ENCODE results near the gene ENPP6.

The ENPP6 gene

DNA sequence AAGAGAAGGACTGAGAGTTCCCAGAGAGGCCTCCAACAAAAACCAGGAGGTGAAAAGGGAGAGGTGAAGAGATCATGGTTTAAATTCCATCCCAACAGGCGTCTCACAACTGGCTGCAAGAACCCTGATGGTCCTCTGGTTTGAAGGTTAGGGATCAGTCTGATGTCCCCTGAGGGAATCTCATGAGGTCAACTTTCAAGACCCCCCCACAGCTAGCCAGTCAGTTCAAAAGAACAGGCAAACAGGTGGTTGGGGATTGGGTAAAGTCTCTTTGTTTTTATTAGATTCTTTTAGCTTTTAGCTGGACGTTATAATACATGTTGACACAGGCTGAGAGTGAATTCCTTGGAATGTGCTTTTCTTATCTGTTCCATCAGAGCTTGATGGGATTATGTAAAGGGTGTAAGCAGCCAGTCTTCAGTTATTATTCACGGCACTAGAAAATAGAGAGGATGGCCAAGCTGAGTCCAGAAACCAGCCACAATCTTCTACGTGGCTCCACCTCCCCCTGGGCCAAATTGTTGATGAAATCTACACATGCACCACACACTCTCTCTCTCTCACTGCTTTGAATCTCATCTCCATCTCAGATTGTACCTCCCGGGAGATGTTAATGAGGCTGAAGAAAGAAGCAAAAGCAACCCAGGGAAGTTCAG lies 20.8 kb downstream of the ENPP6 start:
- DNase-seq (ENCODE audit: low spot score) = no peak
- in situ Hi-C loops (cut with MboI; ENCODE audit: low pct_unique_long_range_greater_than_20kb, low sequenced_read_pairs, unreplicated experiment) = no loop called here
- TF ChIP-seq, protein P1, sequence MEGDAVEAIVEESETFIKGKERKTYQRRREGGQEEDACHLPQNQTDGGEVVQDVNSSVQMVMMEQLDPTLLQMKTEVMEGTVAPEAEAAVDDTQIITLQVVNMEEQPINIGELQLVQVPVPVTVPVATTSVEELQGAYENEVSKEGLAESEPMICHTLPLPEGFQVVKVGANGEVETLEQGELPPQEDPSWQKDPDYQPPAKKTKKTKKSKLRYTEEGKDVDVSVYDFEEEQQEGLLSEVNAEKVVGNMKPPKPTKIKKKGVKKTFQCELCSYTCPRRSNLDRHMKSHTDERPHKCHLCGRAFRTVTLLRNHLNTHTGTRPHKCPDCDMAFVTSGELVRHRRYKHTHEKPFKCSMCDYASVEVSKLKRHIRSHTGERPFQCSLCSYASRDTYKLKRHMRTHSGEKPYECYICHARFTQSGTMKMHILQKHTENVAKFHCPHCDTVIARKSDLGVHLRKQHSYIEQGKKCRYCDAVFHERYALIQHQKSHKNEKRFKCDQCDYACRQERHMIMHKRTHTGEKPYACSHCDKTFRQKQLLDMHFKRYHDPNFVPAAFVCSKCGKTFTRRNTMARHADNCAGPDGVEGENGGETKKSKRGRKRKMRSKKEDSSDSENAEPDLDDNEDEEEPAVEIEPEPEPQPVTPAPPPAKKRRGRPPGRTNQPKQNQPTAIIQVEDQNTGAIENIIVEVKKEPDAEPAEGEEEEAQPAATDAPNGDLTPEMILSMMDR (IDR thresholded peaks at IDR 0.05; ENCODE audit: extremely low read depth, insufficient read depth, missing control alignments) = no peak

DNA sequence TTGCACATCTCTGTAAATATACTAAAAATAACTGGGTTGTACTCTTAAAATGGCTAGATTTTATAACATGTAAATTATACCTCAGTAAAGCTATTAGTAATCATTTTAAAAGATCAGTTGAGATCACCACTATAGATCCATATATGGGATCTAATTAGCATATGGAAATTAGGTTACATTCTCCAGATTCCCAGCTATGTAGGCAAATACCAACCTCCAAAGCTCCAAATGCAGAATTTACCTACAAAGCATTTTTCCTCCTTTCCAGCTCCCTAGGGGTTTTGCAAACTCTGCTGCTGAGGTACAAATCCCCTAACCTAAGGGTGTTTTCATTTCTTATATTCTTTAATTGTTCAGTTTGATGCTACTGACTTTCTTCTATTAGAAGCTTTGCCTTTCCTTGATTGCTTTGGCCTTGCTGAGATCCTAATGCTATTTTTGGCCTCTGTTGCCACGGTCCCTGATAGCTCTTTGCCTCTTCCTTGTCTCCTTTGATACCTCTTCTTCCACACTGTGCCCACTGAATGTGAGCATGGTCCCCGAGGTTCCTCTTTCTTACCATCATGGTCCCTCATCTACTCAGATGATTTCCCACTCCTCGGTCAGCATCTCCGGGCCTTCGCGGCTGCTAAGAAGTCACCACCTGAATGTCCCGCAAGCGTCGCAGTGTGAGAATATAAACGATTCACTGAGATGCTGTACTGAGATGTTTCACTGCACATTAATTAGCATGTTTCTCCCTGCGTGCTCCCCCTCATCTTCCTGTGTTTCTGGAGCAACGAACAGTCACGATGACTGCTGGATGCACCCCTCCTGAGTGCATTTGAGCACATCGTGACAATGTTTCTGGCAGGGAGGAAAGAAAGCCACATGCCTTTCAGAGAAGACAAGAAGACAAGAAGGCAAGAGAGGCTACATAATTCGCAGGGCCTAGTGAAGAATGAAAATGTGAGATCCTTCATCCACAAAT lies 23.8 kb downstream of the ENPP6 start:
- no peak for DNase-seq (ENCODE audit: low spot score)
- in situ Hi-C loops (cut with MboI; ENCODE audit: low pct_unique_long_range_greater_than_20kb, low sequenced_read_pairs, unreplicated experiment) = no loop called here
- TF ChIP-seq, protein P1 (IDR thresholded peaks at IDR 0.05; ENCODE audit: extremely low read depth, insufficient read depth, missing control alignments) = no peak

DNA sequence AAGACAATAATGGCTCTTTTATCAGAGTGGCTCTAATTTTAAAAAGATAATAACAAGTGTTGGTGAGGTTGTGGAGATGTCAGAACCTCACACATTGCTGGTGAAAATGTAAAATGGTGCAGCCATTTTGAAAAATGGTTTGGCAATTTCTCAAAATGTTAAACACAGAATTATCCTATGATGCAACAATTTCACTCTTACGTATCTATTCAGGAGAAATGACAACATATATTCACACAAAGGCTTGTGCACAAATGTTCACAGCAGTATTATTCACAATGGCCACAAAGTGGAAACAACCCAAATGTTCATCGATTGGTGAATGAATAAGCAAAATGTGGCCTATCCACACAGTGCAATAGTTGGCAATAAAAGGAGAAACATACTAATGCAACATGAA lies 24.7 kb downstream of the ENPP6 start:
- TF ChIP-seq, protein P1 (IDR thresholded peaks at IDR 0.05; ENCODE audit: extremely low read depth, insufficient read depth, missing control alignments) = no peak
- no peak for DNase-seq (ENCODE audit: low spot score)
- in situ Hi-C loops (cut with MboI; ENCODE audit: low pct_unique_long_range_greater_than_20kb, low sequenced_read_pairs, unreplicated experiment) = no loop called here

GRCh38 chr4:184191267-184191666 lies 26.4 kb downstream of the ENPP6 start:
- DNase-seq (ENCODE audit: low spot score) = no peak
- TF ChIP-seq, protein P1 (IDR thresholded peaks at IDR 0.05; ENCODE audit: extremely low read depth, insufficient read depth, missing control alignments) = no peak
- in situ Hi-C loops (cut with MboI; ENCODE audit: low pct_unique_long_range_greater_than_20kb, low sequenced_read_pairs, unreplicated experiment) = no loop called here

DNA sequence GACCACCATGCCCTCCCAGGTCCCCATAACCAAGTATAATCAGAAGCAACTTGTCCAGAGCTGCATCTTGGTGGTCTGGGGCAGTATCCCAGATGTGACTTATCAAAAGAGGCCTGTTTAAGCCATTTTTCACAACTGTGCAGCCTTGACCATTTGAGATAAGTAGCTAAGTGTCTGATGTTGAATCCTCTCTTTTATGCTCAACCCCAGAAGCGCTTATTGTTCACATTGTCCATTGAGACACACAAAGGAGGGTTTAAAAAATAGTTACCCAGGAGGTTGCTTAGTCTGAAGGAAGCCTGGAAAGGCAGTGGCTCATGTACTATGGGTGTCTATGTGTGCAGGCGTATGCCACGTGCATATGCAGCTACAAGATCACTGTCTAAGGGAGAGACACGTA lies 27.0 kb downstream of the ENPP6 start:
- TF ChIP-seq, protein P1 (IDR thresholded peaks at IDR 0.05; ENCODE audit: extremely low read depth, insufficient read depth, missing control alignments) = no peak
- DNase-seq (ENCODE audit: low spot score) = no peak
- in situ Hi-C loops (cut with MboI; ENCODE audit: low pct_unique_long_range_greater_than_20kb, low sequenced_read_pairs, unreplicated experiment) = no loop called here

DNA sequence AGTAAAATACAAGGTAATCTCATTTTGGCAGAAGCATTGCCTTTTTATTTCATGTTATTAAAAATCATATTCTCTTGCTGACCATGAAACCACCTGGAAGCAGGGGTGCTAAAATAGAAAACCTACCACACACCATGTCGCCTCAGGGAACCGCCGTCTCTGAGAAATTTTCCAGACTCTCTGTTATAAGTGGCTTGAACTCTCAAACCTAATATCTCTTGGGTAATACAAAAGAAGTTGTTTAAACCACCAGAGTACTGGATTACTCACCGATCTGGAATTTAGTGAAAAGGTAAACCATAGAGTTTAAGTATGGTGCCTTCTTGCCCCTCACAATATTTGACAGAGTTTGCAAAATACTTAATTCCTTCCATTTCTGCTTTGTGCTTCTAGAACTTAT lies 27.7 kb downstream of the ENPP6 start:
- in situ Hi-C loops (cut with MboI; ENCODE audit: low pct_unique_long_range_greater_than_20kb, low sequenced_read_pairs, unreplicated experiment) = no loop called here
- TF ChIP-seq, protein P1 (IDR thresholded peaks at IDR 0.05; ENCODE audit: extremely low read depth, insufficient read depth, missing control alignments) = no peak
- DNase-seq (ENCODE audit: low spot score) = no peak
